ENCODE data around the gene CYB5B. TPM values are rescaled to one million over a fixed set of nuclear protein-coding genes. Genes with fewer than 3 reads are reported as not detected.
"Not testable (repeated sequence)": the region's sequence is repeated elsewhere in the genome, so short reads cannot be mapped to it uniquely, and the experiment has no call there.

Gene CYB5B
- total and polyA plus RNA-seq, 5 donors from 2014 or later: 52.7 to 213 (median 187) TPM

GRCh38 chr16:69428652-69429051 lies 4.2 kb downstream of the CYB5B start:
- Mint-ChIP-seq H3K4me3 (peak overlapping the region in 3 of 4 donors; percentile 11 to 92 (median 39)), H3K4me1 (peaks cover 13 to 72% (median 47%) of the 10 kb centered on the region in 4 donors), H3K27me3 (peaks cover 9% of the 10 kb centered on the region), H3K9me3 (peaks cover 0 to 7% (median 4%) of the 10 kb centered on the region in 7 donors), H3K27ac (peak overlapping the region in 1 of 3 donors; percentile 88), H3K36me3 (peaks cover 31% of the 10 kb centered on the region)
- peaks cover 14% of the 10 kb centered on the region for H3K4me1 ChIP-seq (ENCODE audit: control insufficient read depth, insufficient read depth, low read length, poor library complexity, severe bottlenecking)
- DNase-seq: no peak
- H3K27me3 ChIP-seq (ENCODE audit: control insufficient read depth, insufficient read depth, low read length): no peaks in the 10 kb centered on the region
- H3K9me3 ChIP-seq (ENCODE audit: control insufficient read depth in 2 of 2, low read length in 2 of 2): no peaks in the 10 kb centered on the region
- no peak for ATAC-seq (ENCODE audit: low read depth in 2 of 2)
- H3K36me3 ChIP-seq (ENCODE audit: control insufficient read depth, insufficient read depth, low read length): peaks cover 58% of the 10 kb centered on the region
- H3K4me3 ChIP-seq (ENCODE audit: low read depth, low read length): no peak overlapping the region
- H3K27ac ChIP-seq (ENCODE audit: insufficient read depth, low read length, poor library complexity, severe bottlenecking): no peak overlapping the region

- not testable (repeated sequence) for H3K27me3 ChIP-seq (ENCODE audit: control insufficient read depth, insufficient read depth, low read length); DNase-seq; H3K27ac ChIP-seq (ENCODE audit: insufficient read depth, low read length, poor library complexity, severe bottlenecking); H3K4me3 ChIP-seq (ENCODE audit: low read depth, low read length); H3K9me3 ChIP-seq (ENCODE audit: control insufficient read depth in 2 of 2, low read length in 2 of 2); ATAC-seq (ENCODE audit: low read depth in 2 of 2); H3K27me3 Mint-ChIP-seq; H3K9me3 Mint-ChIP-seq
- Mint-ChIP-seq H3K27ac (peak overlapping the region in 1 of 3 donors; percentile 43), H3K4me1 (peaks cover 12 to 74% (median 48%) of the 10 kb centered on the region in 4 donors), H3K4me3 (peak overlapping the region in 2 of 4 donors; percentile 11 to 39), H3K36me3 (peaks cover 31% of the 10 kb centered on the region)
- H3K36me3 ChIP-seq (ENCODE audit: control insufficient read depth, insufficient read depth, low read length): peaks cover 63% of the 10 kb centered on the region
- H3K4me1 ChIP-seq (ENCODE audit: control insufficient read depth, insufficient read depth, low read length, poor library complexity, severe bottlenecking): peaks cover 14% of the 10 kb centered on the region
These were observed 4.7 kb downstream of the CYB5B start for GRCh38 chr16:69429058-69429640.

GRCh38 chr16:69431948-69432468 lies 7.6 kb downstream of the CYB5B start:
- no peak for ATAC-seq (ENCODE audit: low read depth in 2 of 2)
- peak overlapping the region in 1 of 3 donors; percentile 45 for H3K27ac Mint-ChIP-seq
- no peak overlapping the region for H3K4me3 ChIP-seq (ENCODE audit: low read depth, low read length)
- H3K9me3 ChIP-seq (ENCODE audit: control insufficient read depth in 2 of 2, low read length in 2 of 2): no peaks in the 10 kb centered on the region
- peaks cover 0 to 7% (median 4%) of the 10 kb centered on the region in 7 donors for H3K9me3 Mint-ChIP-seq
- peaks cover 66% of the 10 kb centered on the region for H3K36me3 ChIP-seq (ENCODE audit: control insufficient read depth, insufficient read depth, low read length)
- no peaks in the 10 kb centered on the region for H3K27me3 ChIP-seq (ENCODE audit: control insufficient read depth, insufficient read depth, low read length)
- H3K27me3 Mint-ChIP-seq: no peaks in the 10 kb centered on the region
- no peak overlapping the region for H3K27ac ChIP-seq (ENCODE audit: insufficient read depth, low read length, poor library complexity, severe bottlenecking)
- no peak for DNase-seq
- peaks cover 9% of the 10 kb centered on the region for H3K4me1 ChIP-seq (ENCODE audit: control insufficient read depth, insufficient read depth, low read length, poor library complexity, severe bottlenecking)
- peak overlapping the region in 1 of 4 donors; percentile 1 for H3K4me3 Mint-ChIP-seq
- H3K4me1 Mint-ChIP-seq: peaks cover 20 to 74% (median 55%) of the 10 kb centered on the region in 4 donors
- peaks cover 31% of the 10 kb centered on the region for H3K36me3 Mint-ChIP-seq

- Mint-ChIP-seq H3K4me3 (no peak overlapping the region), H3K36me3 (peaks cover 19% of the 10 kb centered on the region), H3K27ac (peak overlapping the region in 1 of 3 donors; percentile 48), H3K9me3 (peaks cover 0 to under 1% (median 0%) of the 10 kb centered on the region in 7 donors), H3K27me3 (no peaks in the 10 kb centered on the region), H3K4me1 (peaks cover 35 to 77% (median 61%) of the 10 kb centered on the region in 4 donors)
- H3K9me3 ChIP-seq (ENCODE audit: control insufficient read depth in 2 of 2, low read length in 2 of 2): no peaks in the 10 kb centered on the region
- peaks cover 53% of the 10 kb centered on the region for H3K36me3 ChIP-seq (ENCODE audit: control insufficient read depth, insufficient read depth, low read length)
- H3K4me1 ChIP-seq (ENCODE audit: control insufficient read depth, insufficient read depth, low read length, poor library complexity, severe bottlenecking): peaks cover 25% of the 10 kb centered on the region
- ATAC-seq (ENCODE audit: low read depth in 2 of 2) (no peak), DNase-seq (no peak)
- no peaks in the 10 kb centered on the region for H3K27me3 ChIP-seq (ENCODE audit: control insufficient read depth, insufficient read depth, low read length)
- no peak overlapping the region for H3K27ac ChIP-seq (ENCODE audit: insufficient read depth, low read length, poor library complexity, severe bottlenecking)
- H3K4me3 ChIP-seq (ENCODE audit: low read depth, low read length): no peak overlapping the region
These were observed 9.6 kb downstream of the CYB5B start for GRCh38 chr16:69434066-69434465.

- peaks cover 34 to 82% (median 66%) of the 10 kb centered on the region in 4 donors for H3K4me1 Mint-ChIP-seq
- H3K27me3 ChIP-seq (ENCODE audit: control insufficient read depth, insufficient read depth, low read length): no peaks in the 10 kb centered on the region
- H3K4me1 ChIP-seq (ENCODE audit: control insufficient read depth, insufficient read depth, low read length, poor library complexity, severe bottlenecking): peaks cover 33% of the 10 kb centered on the region
- H3K4me3 ChIP-seq (ENCODE audit: low read depth, low read length): no peak overlapping the region
- no peak for DNase-seq
- no peaks in the 10 kb centered on the region for H3K27me3 Mint-ChIP-seq
- peaks cover 34% of the 10 kb centered on the region for H3K36me3 ChIP-seq (ENCODE audit: control insufficient read depth, insufficient read depth, low read length)
- no peaks in the 10 kb centered on the region for H3K9me3 Mint-ChIP-seq
- peaks cover 14% of the 10 kb centered on the region for H3K36me3 Mint-ChIP-seq
- no peak for ATAC-seq (ENCODE audit: low read depth in 2 of 2)
- peak overlapping the region in 1 of 4 donors; percentile 16 for H3K4me3 Mint-ChIP-seq
- H3K9me3 ChIP-seq (ENCODE audit: control insufficient read depth in 2 of 2, low read length in 2 of 2): no peaks in the 10 kb centered on the region
- H3K27ac ChIP-seq (ENCODE audit: insufficient read depth, low read length, poor library complexity, severe bottlenecking): no peak overlapping the region
- peak overlapping the region; percentile 0 to 45 (median 9) for H3K27ac Mint-ChIP-seq
These were observed 11.8 kb downstream of the CYB5B start for GRCh38 chr16:69435977-69436820.

- Histone ChIP-seq H3K27ac (ENCODE audit: insufficient read depth, low read length, poor library complexity, severe bottlenecking) (peak overlapping the region; percentile 37), H3K4me3 (ENCODE audit: low read depth, low read length) (no peak overlapping the region), H3K4me1 (ENCODE audit: control insufficient read depth, insufficient read depth, low read length, poor library complexity, severe bottlenecking) (peaks cover 33% of the 10 kb centered on the region), H3K27me3 (ENCODE audit: control insufficient read depth, insufficient read depth, low read length) (no peaks in the 10 kb centered on the region), H3K9me3 (ENCODE audit: control insufficient read depth in 2 of 2, low read length in 2 of 2) (no peaks in the 10 kb centered on the region), H3K36me3 (ENCODE audit: control insufficient read depth, insufficient read depth, low read length) (peaks cover 27% of the 10 kb centered on the region)
- H3K9me3 Mint-ChIP-seq: no peaks in the 10 kb centered on the region
- H3K27ac Mint-ChIP-seq: peak overlapping the region in 2 of 3 donors; percentile 0 to 45
- peaks cover 15% of the 10 kb centered on the region for H3K36me3 Mint-ChIP-seq
- no peaks in the 10 kb centered on the region for H3K27me3 Mint-ChIP-seq
- ATAC-seq (ENCODE audit: low read depth in 2 of 2): no peak
- peaks cover 39 to 84% (median 68%) of the 10 kb centered on the region in 4 donors for H3K4me1 Mint-ChIP-seq
- no peak for DNase-seq
- H3K4me3 Mint-ChIP-seq: no peak overlapping the region
These were observed 12.5 kb downstream of the CYB5B start for GRCh38 chr16:69436896-69437295.

- peaks cover 13% of the 10 kb centered on the region for H3K36me3 Mint-ChIP-seq
These were observed 14.0 kb downstream of the CYB5B start for GRCh38 chr16:69438465-69438864.

More at GRCh38 chr16:69438465-69438864, 14.0 kb downstream of the CYB5B start:
- H3K4me3 ChIP-seq (ENCODE audit: low read depth, low read length): peak overlapping the region; percentile 4
- H3K27me3 ChIP-seq (ENCODE audit: control insufficient read depth, insufficient read depth, low read length): no peaks in the 10 kb centered on the region
- H3K9me3 ChIP-seq (ENCODE audit: control insufficient read depth in 2 of 2, low read length in 2 of 2): no peaks in the 10 kb centered on the region
- Mint-ChIP-seq H3K4me3 (peak overlapping the region in 2 of 4 donors; percentile 2 to 57), H3K27me3 (no peaks in the 10 kb centered on the region), H3K27ac (peak overlapping the region; percentile 16 to 77 (median 71)), H3K9me3 (no peaks in the 10 kb centered on the region), H3K4me1 (peaks cover 39 to 78% (median 62%) of the 10 kb centered on the region in 4 donors)
- ATAC-seq (ENCODE audit: low read depth in 2 of 2) (no peak), DNase-seq (no peak)
- peaks cover 16% of the 10 kb centered on the region for H3K36me3 ChIP-seq (ENCODE audit: control insufficient read depth, insufficient read depth, low read length)
- peaks cover 36% of the 10 kb centered on the region for H3K4me1 ChIP-seq (ENCODE audit: control insufficient read depth, insufficient read depth, low read length, poor library complexity, severe bottlenecking)
- H3K27ac ChIP-seq (ENCODE audit: insufficient read depth, low read length, poor library complexity, severe bottlenecking): peak overlapping the region; percentile 43
